Limb (tissue), 2 donors: ENCODE results near the gene ARMC8.
"Not testable (repeated sequence)": the region's sequence is repeated elsewhere in the genome, so short reads cannot be mapped to it uniquely, and the experiment has no call there.

Source experiments
- DNase-seq, 2 donors: peaks; one replicate each; pipeline ENCODE4 v3.0.0-alpha.2; 2016; ENCODE audit errors: extremely low spot score in 2 of 2

ARMC8 gene

GRCh38 chr3:138187296-138188012 lies at the start of gene ARMC8:
Gene ARMC8 (plus strand): TSS chr3:138187301. CDS start chr3:138187555, 254 bp downstream.
- DNase-seq = no peak

GRCh38 chr3:138137861-138138260 lies 49.2 kb upstream of the ARMC8 start:
- DNase-seq = no peak

GRCh38 chr3:138139691-138140090 lies 47.4 kb upstream of the ARMC8 start:
- no peak for DNase-seq

- no peak for DNase-seq
Measured at GRCh38 chr3:138140940-138141339, 46.2 kb upstream of the ARMC8 start.

GRCh38 chr3:138142181-138142580 lies 44.9 kb upstream of the ARMC8 start:
- DNase-seq = not testable (repeated sequence)

GRCh38 chr3:138148503-138148902 lies 38.6 kb upstream of the ARMC8 start:
- no peak for DNase-seq

DNA sequence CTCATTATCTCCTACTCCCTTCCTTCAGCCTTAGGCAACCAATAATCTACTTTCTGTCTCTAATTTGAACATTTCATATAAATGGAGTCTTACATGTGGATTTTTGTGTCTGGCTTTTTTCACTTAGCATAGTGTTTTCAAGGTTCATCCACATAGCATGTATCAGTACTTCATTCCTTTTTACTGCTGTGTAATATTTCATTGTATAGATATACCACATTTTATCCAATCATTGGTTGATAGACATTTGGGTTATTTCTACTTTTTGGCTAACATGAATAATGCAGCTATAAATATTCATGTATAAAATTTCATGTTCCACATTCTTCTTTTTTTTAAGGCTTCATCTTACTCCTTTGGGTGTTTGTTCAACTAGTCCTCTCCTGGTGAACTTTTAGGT lies 32.6 kb upstream of the ARMC8 start:
- no peak for DNase-seq

DNA sequence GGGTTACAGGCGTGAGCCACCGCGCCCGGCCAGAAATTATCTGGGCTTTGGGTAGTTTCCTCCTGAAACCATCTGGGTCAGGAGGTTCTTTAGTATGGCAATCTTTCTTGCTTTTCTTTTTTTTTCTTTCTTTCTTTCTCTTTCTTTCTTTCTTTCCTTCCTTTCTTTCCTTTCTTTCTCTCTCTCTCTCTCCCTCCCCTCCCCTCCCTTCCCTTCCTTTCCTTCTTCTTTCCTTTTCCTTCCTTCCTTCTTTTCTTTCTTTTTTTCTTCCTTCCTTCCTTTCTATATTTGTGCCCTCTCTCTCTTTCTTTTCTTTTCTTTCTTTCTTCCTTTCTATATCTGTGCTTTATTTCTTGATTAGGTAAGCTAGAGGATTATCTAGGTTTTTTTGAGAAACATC lies 29.4 kb upstream of the ARMC8 start:
- no peak for DNase-seq

- no peak for DNase-seq
Measured at GRCh38 chr3:138165061-138165460, 22.0 kb upstream of the ARMC8 start.

GRCh38 chr3:138172625-138173024 lies 14.5 kb upstream of the ARMC8 start:
- no peak for DNase-seq

- no peak for DNase-seq
Measured at GRCh38 chr3:138173769-138174420, 13.2 kb upstream of the ARMC8 start.

- peak; percentile 84 to 86 for DNase-seq
Measured at GRCh38 chr3:138174421-138175131, 12.5 kb upstream of the ARMC8 start, which contains the start of gene DBR1. Gene DBR1 (minus strand): TSS chr3:138174921. CDS start chr3:138174795, 126 bp downstream.

DNA sequence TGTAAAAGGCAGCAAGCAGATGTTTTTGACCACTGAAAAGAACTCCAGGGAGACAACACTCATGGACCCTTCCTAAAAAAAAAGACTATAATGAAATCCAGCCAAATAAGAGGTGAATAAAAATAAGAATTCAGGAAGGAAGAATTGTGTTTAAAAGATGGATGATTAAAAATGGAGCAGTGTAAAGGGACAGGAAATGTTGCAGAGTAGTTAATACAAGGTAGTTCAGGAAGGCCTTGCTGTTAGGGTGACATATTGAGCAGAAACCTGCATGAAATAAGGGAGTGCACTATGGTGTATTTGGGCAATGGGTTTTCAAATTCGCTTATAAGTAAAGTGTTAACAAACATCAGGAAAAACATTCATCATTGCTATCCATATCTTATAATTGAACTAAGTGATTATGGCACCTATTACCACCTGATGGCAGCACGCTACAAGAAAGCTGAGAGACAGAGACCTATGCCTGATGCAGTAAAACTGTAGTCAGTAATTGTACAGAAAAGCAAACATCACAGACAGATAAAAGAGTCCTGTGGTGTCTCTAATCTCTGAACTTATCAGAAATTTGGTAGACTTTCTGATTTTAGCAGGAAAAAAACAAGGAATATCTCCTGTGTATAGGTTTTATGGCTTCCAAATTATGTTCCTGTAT lies 6.6 kb upstream of the ARMC8 start:
- no peak for DNase-seq

GRCh38 chr3:138184994-138185393 lies 2.1 kb upstream of the ARMC8 start:
- no peak for DNase-seq

- DNase-seq = no peak
Measured at GRCh38 chr3:138186221-138186620, 880 bp upstream of the ARMC8 start.

GRCh38 chr3:138186803-138187295 lies 252 bp upstream of the ARMC8 start:
- DNase-seq = peak; percentile 92 to 93

- peak in 1 of 2 donors; percentile 13 for DNase-seq
Measured at GRCh38 chr3:138188013-138188730, 1.1 kb downstream of the ARMC8 start.

GRCh38 chr3:138195481-138195880 lies 8.4 kb downstream of the ARMC8 start:
- no peak for DNase-seq

- no peak for DNase-seq
Measured at GRCh38 chr3:138196023-138196422, 8.9 kb downstream of the ARMC8 start.

GRCh38 chr3:138197058-138197457 lies 10.0 kb downstream of the ARMC8 start:
- DNase-seq = peak; percentile 32 to 34

DNA sequence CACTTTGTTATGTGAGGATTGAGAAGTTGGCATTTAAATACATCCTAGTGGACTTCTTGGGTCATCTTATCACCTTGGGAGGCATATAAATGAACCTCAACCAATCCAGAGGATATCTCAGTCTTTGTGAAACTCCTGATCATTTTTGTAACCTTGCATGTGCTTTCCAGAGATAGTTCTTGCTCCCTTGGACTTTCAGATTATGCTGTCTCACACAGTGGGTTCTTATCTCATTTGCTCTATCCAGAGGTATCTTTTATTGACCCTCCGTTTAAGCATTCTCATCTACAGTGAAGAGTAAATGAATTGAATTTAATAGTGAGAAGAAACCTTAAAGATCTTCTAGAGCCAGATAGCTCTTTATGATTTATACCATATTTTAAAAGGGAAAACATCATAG lies 10.4 kb downstream of the ARMC8 start:
- DNase-seq = no peak
